Keratinocyte (primary cell): ENCODE data around the gene ELF3. TPM values are rescaled to one million over a fixed set of nuclear protein-coding genes. Genes with fewer than 3 reads are reported as not detected.
"Not testable (repeated sequence)": the region's sequence is repeated elsewhere in the genome, so short reads cannot be mapped to it uniquely, and the experiment has no call there.

ENCODE experiments used
- DNase-seq: peaks from one replicate; pipeline ENCODE4 v3.0.0-alpha.2; 2011; ENCODE audit warnings: low read depth, missing footprints, low spot score
- FAIRE-seq: peaks from 2 replicates; lab custom pipeline; 2011; peaks lifted over from hg19 to GRCh38; lab: Jason Lieb, UNC
- H2AFZ ChIP-seq: 2 replicates; pipeline ENCODE4 v1.6.0; 2012; ENCODE audit warnings: low read length, control low read depth, inconsistent platforms; ENCODE audit not compliant: control insufficient read depth
- H3K27ac ChIP-seq: 2 replicates; pipeline ENCODE4 v1.5.1; 2011; ENCODE audit warnings: low read length; ENCODE audit not compliant: control insufficient read depth, insufficient read depth
- H3K27me3 ChIP-seq: 3 replicates; pipeline ENCODE4 v1.6.0; 2011; ENCODE audit warnings: low read length; ENCODE audit not compliant: control insufficient read depth, insufficient read depth; ENCODE audit errors: extremely low read depth
- H3K36me3 ChIP-seq, 2 experiments: 2 replicates in 1 of 2; 3 replicates in 1 of 2; pipeline ENCODE4 v1.5.1; 2011; ENCODE audit warnings: low read length in 2 of 2, mild to moderate bottlenecking in 1 of 2; ENCODE audit not compliant: control insufficient read depth in 2 of 2, insufficient read depth in 2 of 2; ENCODE audit errors: extremely low read depth in 1 of 2
- H3K4me1 ChIP-seq: 3 replicates; pipeline ENCODE4 v1.5.1; 2011; ENCODE audit warnings: low read length; ENCODE audit not compliant: control insufficient read depth, insufficient read depth; ENCODE audit errors: extremely low read depth
- H3K4me2 ChIP-seq: 3 replicates; pipeline ENCODE4 v1.6.0; 2011; ENCODE audit warnings: low read depth, low read length; ENCODE audit not compliant: control insufficient read depth, insufficient read depth; ENCODE audit errors: extremely low read depth
- H3K4me3 ChIP-seq, 3 experiments: fragments of 200-600 bp in 1 of 3; sonication (generic) in 1 of 3; 2 replicates in 2 of 3; 3 replicates in 1 of 3; pipeline ENCODE4 v1.5.1; 2011 to 2016; ENCODE audit warnings: low read length in 3 of 3, mild to moderate bottlenecking in 3 of 3, control low read depth in 2 of 3, inconsistent platforms in 1 of 3, low read depth in 1 of 3, mixed read lengths in 1 of 3, mixed run types in 1 of 3, moderate library complexity in 1 of 3; ENCODE audit not compliant: control insufficient read depth in 2 of 3, insufficient read depth in 2 of 3; ENCODE audit errors: extremely low read depth in 1 of 3
- H3K79me2 ChIP-seq: 2 replicates; pipeline ENCODE4 v1.6.0; 2012; ENCODE audit warnings: low read length; ENCODE audit not compliant: control insufficient read depth, insufficient read depth
- H3K9ac ChIP-seq: 3 replicates; pipeline ENCODE4 v1.6.0; 2011; ENCODE audit warnings: low read length; ENCODE audit not compliant: control insufficient read depth, insufficient read depth; ENCODE audit errors: extremely low read depth
- H3K9me1 ChIP-seq: 3 replicates; pipeline ENCODE4 v1.6.0; 2011; ENCODE audit warnings: low read length; ENCODE audit not compliant: control insufficient read depth, insufficient read depth; ENCODE audit errors: extremely low read depth
- H3K9me3 ChIP-seq: 2 replicates; pipeline ENCODE4 v1.5.1; 2012; ENCODE audit warnings: low read depth, low read length; ENCODE audit not compliant: control insufficient read depth
- H4K20me1 ChIP-seq: 3 replicates; pipeline ENCODE4 v1.6.0; 2011; ENCODE audit warnings: low read length; ENCODE audit not compliant: control insufficient read depth, insufficient read depth; ENCODE audit errors: extremely low read depth
- CTCF ChIP-seq, 3 experiments: IDR thresholded peaks in 1 of 3; conservative IDR thresholded peaks in 1 of 3; optimal IDR thresholded peaks in 1 of 3; 2 replicates in 2 of 3; 3 replicates in 1 of 3; pipeline versions ENCODE3 to v1.5.1; 2011; ENCODE audit warnings: low read length in 3 of 3, mild to moderate bottlenecking in 3 of 3, moderate library complexity in 2 of 3, control low read depth in 1 of 3, inconsistent platforms in 1 of 3; ENCODE audit not compliant: insufficient read depth in 2 of 3; ENCODE audit errors: extremely low read depth in 1 of 3
- dilution Hi-C: fragments of 300-500 bp; cut with MboI; formaldehyde crosslinking; loops from one replicate; pipeline ENCODE4 v1.7.0; 2020; ENCODE audit warnings: low sequenced_read_pairs; ENCODE audit not compliant: extremely low pct_ligation_motif_present
- polyA minus RNA-seq, 3 experiments: library from RNA; depleted of rRNA, polyadenylated mRNA; stranded (reverse); fragments of >200 nt; gene quantifications; 1 replicate in 1 of 3; 2 replicates in 1 of 3; 3 replicates in 1 of 3; pipeline ENCODE4 v1.2.3, GENCODE V29; 2011
- polyA plus RNA-seq, 5 experiments: library from polyadenylated mRNA; depleted of rRNA in 3 of 5; stranded (reverse) in 3 of 5; stranded (forward) in 1 of 5; unstranded in 1 of 5; fragments of >200 nt; gene quantifications; 1 replicate in 1 of 5; 2 replicates in 3 of 5; 3 replicates in 1 of 5; pipeline versions ENCODE4 v1.2.1 to v1.2.3, GENCODE V29; 2011 to 2012; ENCODE audit warnings: missing spikeins in 2 of 5, low read depth in 1 of 5, low replicate concordance in 1 of 5

ELF3 gene
- polyA plus RNA-seq, result 0.23 to 1.1 TPM (median 0.51 TPM) in 3 replicates
- polyA plus RNA-seq (2011; ENCODE audit: low read depth), result 5.3 TPM
- 0.18 and 0.64 TPM in 2 replicates for polyA plus RNA-seq (2011; cell fraction: cytosol; rRNA removed)
- polyA plus RNA-seq (2011; cell fraction: nucleus; rRNA removed), result 2.2 and 3.1 TPM in 2 replicates
- 0.28 and 10.7 TPM in 2 replicates for polyA plus RNA-seq (2012; ENCODE audit: low replicate concordance)
- 0.20 to 1.2 TPM (median 0.89 TPM) in 3 replicates for polyA minus RNA-seq
- polyA minus RNA-seq (2011; cell fraction: cytosol; rRNA and poly(A)+ RNA removed), result 1.9 TPM
- 1.2 TPM in 2 replicates for polyA minus RNA-seq (2011; cell fraction: nucleus; rRNA and poly(A)+ RNA removed)

GRCh38 chr1:202010180-202011015 lies at the start of gene ELF3:
Gene ELF3, plus strand, starts transcription at chr1:202010587. Its CDS starts 550 bp downstream, at chr1:202011137.
- Histone ChIP-seq H3K9ac (peak within 1 kb of the TSS; percentile 9), H3K79me2 (no peaks in the 10 kb centered on the region), H2AFZ (no peak within 1 kb of the TSS), H3K27ac (no peak within 1 kb of the TSS), H3K4me2 (no peak within 1 kb of the TSS), H4K20me1 (no peaks in the 10 kb centered on the region), H3K27me3 (no peaks in the 10 kb centered on the region), H3K4me3 (no peak within 1 kb of the TSS), H3K36me3 (peaks cover 0 to 5% of the 10 kb centered on the region in 2 experiments), H3K9me1 (peaks cover 2% of the 10 kb centered on the region), H3K4me1 (peaks cover 31% of the 10 kb centered on the region), H3K9me3 (no peaks in the 10 kb centered on the region)
- DNase-seq (no peak), FAIRE-seq (no peak)
- dilution Hi-C loops, result no loop called here
- TF ChIP-seq CTCF (optimal IDR thresholded peaks at IDR 0.05 in 1 of 3, IDR thresholded peaks at IDR 0.05 in 1 of 3, conservative IDR thresholded peaks at IDR 0.05 in 1 of 3; ENCODE audit: extremely low read depth in 1 of 3, insufficient read depth in 2 of 3, low read length in 3 of 3), result no peak

GRCh38 chr1:201962382-201962781 lies 48.0 kb upstream of the ELF3 start:
- H3K9me1 ChIP-seq, H4K20me1 ChIP-seq, H3K27ac ChIP-seq, dilution Hi-C loops, FAIRE-seq, H3K4me2 ChIP-seq, H2AFZ ChIP-seq, H3K9ac ChIP-seq, H3K27me3 ChIP-seq, H3K4me1 ChIP-seq, H3K9me3 ChIP-seq, DNase-seq, H3K4me3 ChIP-seq: not testable (repeated sequence)
- peaks cover 30% of the 10 kb centered on the region for H3K79me2 ChIP-seq
- peaks cover 25 to 26% of the 10 kb centered on the region in 2 experiments for H3K36me3 ChIP-seq
